ENCODE data around the gene CCNL2. TPM values are rescaled to one million over a fixed set of nuclear protein-coding genes. Genes with fewer than 3 reads are reported as not detected.
A peak's percentile ranks its signal among the peaks of the same experiment; 100 is the strongest.
"Not testable (repeated sequence)": the region's sequence is repeated elsewhere in the genome, so short reads cannot be mapped to it uniquely, and the experiment has no call there.

Gene CCNL2
- total and polyA plus RNA-seq, 12 donors = 38.5 to 243 (median 48.0) TPM

DNA sequence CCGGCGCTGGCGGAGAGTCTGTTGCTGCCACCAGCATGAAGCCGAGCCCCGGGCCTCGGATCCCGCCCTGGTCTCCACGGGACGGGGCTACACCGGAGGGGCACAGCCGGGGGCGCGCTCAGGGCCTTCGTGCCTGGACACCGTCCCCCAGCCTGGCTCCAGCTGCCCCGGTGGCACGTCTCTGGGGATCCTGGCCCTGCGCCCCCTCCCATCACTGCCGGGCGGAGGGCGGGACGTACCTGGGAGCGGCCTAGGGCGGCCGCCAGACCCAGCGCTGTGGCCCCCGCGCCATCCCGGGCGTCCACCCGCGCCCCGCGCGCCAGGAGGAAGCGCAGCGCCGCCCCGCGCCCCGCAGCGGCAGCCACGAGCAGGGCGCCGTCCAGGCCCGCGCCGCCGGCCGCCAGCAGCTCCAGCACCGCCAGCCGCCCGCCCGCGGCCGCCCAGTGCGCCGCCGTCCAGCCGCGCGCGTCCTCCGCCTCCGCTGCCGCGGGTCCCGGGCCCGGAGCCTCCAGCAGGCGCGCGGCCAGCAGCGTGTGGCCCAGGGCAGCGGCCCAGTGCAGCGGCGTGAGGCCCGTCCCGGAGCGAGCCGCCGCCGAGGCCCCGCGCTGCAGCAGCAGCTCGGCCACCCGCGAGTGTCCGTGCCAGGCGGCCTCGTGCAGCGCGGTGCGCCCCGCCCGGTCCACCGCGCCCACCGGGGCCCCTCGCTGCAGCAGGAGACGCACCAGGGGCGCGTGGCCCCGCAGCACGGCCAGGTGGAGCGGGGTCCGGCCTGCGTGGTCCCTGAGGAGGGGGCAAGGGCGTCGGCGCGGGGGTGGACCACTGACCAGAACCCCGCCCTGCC lies 20.9 kb upstream of the CCNL2 start:
- DNase-seq (no peak), ATAC-seq (peak; percentile 52 to 82 (median 67))
- 12 to 16% methylated on average over 53 to 112 of the region's 112 CpGs for WGBS, 2 donors
- TF ChIP-seq, protein P1, sequence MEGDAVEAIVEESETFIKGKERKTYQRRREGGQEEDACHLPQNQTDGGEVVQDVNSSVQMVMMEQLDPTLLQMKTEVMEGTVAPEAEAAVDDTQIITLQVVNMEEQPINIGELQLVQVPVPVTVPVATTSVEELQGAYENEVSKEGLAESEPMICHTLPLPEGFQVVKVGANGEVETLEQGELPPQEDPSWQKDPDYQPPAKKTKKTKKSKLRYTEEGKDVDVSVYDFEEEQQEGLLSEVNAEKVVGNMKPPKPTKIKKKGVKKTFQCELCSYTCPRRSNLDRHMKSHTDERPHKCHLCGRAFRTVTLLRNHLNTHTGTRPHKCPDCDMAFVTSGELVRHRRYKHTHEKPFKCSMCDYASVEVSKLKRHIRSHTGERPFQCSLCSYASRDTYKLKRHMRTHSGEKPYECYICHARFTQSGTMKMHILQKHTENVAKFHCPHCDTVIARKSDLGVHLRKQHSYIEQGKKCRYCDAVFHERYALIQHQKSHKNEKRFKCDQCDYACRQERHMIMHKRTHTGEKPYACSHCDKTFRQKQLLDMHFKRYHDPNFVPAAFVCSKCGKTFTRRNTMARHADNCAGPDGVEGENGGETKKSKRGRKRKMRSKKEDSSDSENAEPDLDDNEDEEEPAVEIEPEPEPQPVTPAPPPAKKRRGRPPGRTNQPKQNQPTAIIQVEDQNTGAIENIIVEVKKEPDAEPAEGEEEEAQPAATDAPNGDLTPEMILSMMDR (IDR thresholded peaks at IDR 0.05) = peak in 2 of 9 donors; percentile 11 to 23
- Histone ChIP-seq H3K4me3 (peak overlapping the region in 9 of 10 donors; percentile 35 to 58 (median 47)), H3K4me1 (peaks cover 0 to 23% (median 8%) of the 10 kb centered on the region in 9 donors), H3K36me3 (no peaks in the 10 kb centered on the region), H3K27me3 (peaks cover 0 to 18% (median 0%) of the 10 kb centered on the region in 7 donors), H3K9me3 (no peaks in the 10 kb centered on the region), H3K27ac (peak overlapping the region in 9 of 10 donors; percentile 51 to 85 (median 78))
- intact Hi-C loops (cut with DNase I) = loop anchor here in 1 of 10 donors (1.0 kb wide), 1 partner anchor 49 kb away; no protein-coding TSS in a partner anchor

DNA sequence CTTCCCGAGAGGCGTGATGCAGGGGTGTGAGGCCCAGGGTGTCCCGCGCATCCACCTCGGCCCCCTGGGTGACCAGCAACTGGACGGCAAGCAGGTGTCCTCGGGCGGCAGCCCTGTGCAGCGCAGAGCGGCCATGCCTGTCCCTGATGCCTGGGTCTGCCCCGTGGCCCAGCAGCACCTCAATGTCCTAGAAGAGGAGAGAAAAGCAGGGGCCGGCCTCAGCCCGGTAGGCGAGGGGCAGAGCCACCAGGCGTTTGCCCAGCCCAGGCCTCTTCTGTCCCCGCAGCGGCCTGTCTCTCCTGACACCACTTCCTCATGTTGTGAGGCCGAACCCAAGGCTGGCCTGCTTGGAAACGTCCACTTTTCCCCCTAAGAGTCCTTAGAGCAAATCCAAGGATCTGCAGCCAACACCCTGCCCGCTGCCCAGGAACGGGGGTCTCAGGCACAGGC lies 20.3 kb upstream of the CCNL2 start:
- Histone ChIP-seq H3K9me3 (no peaks in the 10 kb centered on the region), H3K4me3 (peak overlapping the region in 9 of 10 donors; percentile 35 to 58 (median 47)), H3K27ac (peak overlapping the region in 9 of 10 donors; percentile 51 to 85 (median 78)), H3K36me3 (no peaks in the 10 kb centered on the region), H3K27me3 (peaks cover 0 to 18% (median 0%) of the 10 kb centered on the region in 7 donors), H3K4me1 (peaks cover 0 to 23% (median 8%) of the 10 kb centered on the region in 9 donors)
- TF ChIP-seq, protein P1 (IDR thresholded peaks at IDR 0.05) = no peak
- ATAC-seq (peak in 4 of 8 donors; percentile 13 to 55 (median 19)), DNase-seq (no peak)
- WGBS, 2 donors = 89 to 95% methylated on average over 21 of the region's 21 CpGs
- intact Hi-C loops (cut with DNase I) = no loop called here

DNA sequence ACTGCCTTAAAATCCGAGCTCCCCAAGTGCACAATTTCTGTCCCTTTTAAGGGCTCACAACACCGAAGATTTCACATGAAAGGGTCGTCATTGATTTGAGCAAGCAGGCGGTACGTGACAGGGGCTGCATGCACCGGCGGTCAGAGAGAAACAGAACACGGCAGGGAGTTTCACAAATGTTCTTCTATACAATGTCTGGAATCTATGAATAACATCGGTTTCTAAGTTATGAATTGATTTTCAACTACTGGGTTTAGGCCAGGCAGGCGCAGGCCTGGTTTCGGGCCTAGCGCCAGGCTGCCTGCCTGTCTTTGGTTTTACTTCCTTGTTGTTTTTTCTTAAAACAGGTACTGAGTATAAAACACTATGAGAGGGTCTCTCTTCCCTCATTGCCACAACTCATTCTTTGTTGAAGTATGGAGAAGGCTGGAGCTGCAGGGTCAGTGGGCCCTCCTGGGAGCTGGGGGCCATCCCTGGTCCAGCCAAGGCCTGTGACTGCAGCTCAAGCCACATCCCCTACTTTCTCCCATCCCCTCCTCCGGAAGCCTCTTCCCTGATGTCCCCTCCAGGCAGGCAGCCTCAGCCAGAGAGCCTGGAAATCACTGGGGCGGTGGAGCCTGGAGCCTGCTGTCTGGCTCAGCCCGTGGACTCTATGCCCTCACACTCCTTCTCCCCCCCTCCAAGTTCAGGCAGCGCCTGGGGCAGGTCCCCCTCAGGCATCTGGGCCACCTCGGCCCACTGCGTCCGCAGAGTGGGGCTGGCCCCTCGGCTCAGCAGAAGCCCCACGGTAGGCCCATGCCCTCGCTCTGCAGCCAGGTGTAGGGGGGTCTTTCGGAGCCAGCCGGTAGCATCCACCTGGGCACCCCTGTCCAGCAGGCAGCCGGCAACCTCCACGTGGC lies 19.6 kb upstream of the CCNL2 start:
- ATAC-seq (peak in 2 of 8 donors; percentile 33 to 36), DNase-seq (no peak)
- intact Hi-C loops (cut with DNase I) = no loop called here

DNA sequence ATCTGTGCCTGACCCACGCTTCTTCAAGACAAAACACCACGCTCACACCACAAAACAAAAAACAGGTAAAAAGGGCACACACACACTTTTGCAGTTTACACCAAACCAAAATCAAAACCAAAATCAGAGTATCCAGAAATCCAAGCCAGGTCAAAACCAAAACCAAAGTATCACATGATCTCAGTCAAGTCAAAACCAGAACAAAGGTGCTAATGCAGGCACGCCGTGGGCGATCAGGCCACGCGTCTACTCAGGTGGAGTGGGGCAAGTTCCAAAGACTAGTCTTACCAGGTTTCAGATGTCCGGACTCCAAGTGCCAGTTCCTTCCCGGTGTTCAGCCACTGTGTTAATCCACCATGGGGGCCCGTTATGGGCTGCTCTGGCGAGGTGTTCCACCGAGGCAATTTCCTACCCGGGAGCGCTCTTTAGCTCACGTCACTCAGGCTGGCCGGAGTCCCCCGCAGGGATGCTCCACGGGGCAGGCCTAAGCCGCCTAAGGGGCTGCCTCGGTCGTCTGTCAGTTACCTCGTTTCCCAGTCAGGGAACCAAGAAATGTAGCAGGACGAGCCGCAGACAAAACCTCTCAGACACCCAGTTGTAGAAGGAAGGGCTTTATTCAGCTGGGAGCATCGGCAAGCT lies 18.8 kb upstream of the CCNL2 start:
- ATAC-seq; H3K27ac ChIP-seq; H3K36me3 ChIP-seq; H3K9me3 ChIP-seq; intact Hi-C loops (cut with DNase I); H3K4me3 ChIP-seq; DNase-seq: not testable (repeated sequence)
- Histone ChIP-seq H3K27me3 (peaks cover 0 to 18% (median 0%) of the 10 kb centered on the region in 7 donors), H3K4me1 (peaks cover 0 to 21% (median 7%) of the 10 kb centered on the region in 9 donors)
- 90 to 92% methylated on average over 25 of the region's 25 CpGs for WGBS, 2 donors

More for the DNA sequence above, 19.6 kb upstream of the CCNL2 start:
- Histone ChIP-seq H3K36me3 (no peaks in the 10 kb centered on the region), H3K27me3 (peaks cover 0 to 18% (median 0%) of the 10 kb centered on the region in 7 donors), H3K27ac (no peak overlapping the region), H3K4me3 (no peak overlapping the region), H3K4me1 (peaks cover 0 to 23% (median 8%) of the 10 kb centered on the region in 9 donors), H3K9me3 (no peaks in the 10 kb centered on the region)
- TF ChIP-seq, protein P1 (IDR thresholded peaks at IDR 0.05) = no peak
- WGBS, 2 donors = 94 to 95% methylated on average over 26 of the region's 26 CpGs

DNA sequence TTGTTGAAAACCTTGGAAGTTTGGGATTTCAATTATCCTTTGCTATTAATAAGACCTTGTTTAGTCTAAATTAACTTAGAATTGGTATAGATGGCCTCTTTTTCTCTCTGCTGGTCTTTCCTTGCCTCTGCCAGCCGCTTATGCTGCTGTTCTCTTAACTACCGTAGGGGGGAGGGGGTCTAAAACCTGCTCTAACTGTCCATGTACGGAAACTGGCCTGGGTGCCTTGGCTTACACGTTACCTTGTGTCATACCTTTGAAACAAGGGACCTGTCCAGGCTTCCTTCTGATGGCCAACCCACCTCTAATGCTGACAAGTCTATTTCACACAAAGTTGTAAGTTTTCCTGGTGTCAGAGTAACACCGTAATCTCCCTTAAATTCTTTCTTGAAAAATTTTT lies 18.3 kb upstream of the CCNL2 start:
- H3K9me3 ChIP-seq; H3K27ac ChIP-seq; DNase-seq; H3K4me3 ChIP-seq; ATAC-seq; intact Hi-C loops (cut with DNase I); H3K36me3 ChIP-seq: not testable (repeated sequence)
- Histone ChIP-seq H3K4me1 (peaks cover 0 to 15% (median 7%) of the 10 kb centered on the region in 9 donors), H3K27me3 (peaks cover 0 to 15% (median 0%) of the 10 kb centered on the region in 7 donors)
- 77 to 85% methylated on average over 5 of the region's 5 CpGs for WGBS, 2 donors
